Posterior vena cava (tissue), 2 donors: ENCODE results near the gene ARF1. TPM values are rescaled to one million over a fixed set of nuclear protein-coding genes. Genes with fewer than 3 reads are reported as not detected.

ENCODE experiments used
- DNase-seq: peaks from one replicate; pipeline ENCODE4 v3.0.0-alpha.2; 2020; ENCODE audit warnings: low spot score
- intact Hi-C, 2 donors: fragments of 100-400 bp; cut with DNase I; formaldehyde crosslinking; loops; one replicate each; pipeline versions ENCODE4 v1.14.1 to v1.14.2; 2022 to 2023
- total RNA-seq, 2 donors: library from RNA; stranded (reverse); fragmentation: NEBNext Ultra II Directional; extraction: Animal tissue kit (Norgen Biotek cat#: 25700); gene quantifications; one replicate each; pipeline ENCODE4 v1.2.1, GENCODE V29; 2021
- donor health status: DM: yes; HTN: yes; CAD: no.
- donor health status: DM: yes; HTN: yes; CAD: no.

The ARF1 gene
- total RNA-seq, 2 donors from 2014 or later = 300 to 342 TPM

DNA sequence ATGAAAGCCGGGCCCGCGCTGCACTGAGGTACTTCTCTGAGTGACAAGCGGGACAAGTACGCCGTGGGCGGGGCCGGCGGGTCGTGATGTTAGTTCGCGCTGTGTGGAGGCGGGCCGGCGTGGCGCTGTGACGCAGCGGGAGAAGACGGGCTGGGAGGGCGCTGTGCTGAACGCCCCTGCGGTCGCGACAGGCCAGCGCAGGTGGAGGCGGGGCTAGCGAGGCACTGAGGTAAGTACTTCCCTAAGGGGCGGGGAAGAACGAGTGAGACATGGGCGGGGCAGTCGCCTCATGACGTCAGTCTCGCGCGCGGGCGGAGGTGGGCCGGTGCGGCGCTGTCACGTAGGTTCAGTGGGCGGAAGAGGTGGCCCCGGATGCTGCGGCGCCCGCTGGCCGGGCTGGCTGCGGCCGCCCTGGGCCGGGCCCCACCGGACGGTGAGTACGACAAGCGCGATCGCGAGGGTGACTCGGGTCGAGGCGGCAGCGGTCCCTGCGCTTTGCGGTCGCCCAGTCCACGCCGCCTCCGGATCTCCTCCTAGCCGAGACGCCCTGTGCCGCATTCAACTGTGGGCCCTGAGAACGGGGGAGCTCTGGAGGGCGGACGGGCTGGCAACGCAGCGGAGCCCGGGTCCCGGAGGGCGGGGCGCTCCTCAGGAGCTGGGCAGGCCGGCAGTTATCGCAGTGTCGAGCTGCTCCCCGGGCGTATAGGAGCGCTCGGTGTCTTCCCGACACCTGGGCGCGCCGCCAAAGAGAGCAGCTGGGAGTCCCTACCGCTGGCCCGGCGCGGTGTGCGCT, 57.6 kb downstream of the ARF1 start, which contains the start of gene GUK1:
GUK1 (plus strand) TSS at position 349 of the 793 bp plus-strand sequence; CDS start at position 373, 24 bp downstream.
- peak; percentile 100 for DNase-seq
- intact Hi-C loops = no loop called here

GRCh38 chr1:228140724-228141225, 58.3 kb downstream of the ARF1 start:
- no peak for DNase-seq
- intact Hi-C loops = no loop called here

- DNase-seq = peak; percentile 87
- intact Hi-C loops = no loop called here
Measured at GRCh38 chr1:228141226-228142044, 58.9 kb downstream of the ARF1 start.

DNA sequence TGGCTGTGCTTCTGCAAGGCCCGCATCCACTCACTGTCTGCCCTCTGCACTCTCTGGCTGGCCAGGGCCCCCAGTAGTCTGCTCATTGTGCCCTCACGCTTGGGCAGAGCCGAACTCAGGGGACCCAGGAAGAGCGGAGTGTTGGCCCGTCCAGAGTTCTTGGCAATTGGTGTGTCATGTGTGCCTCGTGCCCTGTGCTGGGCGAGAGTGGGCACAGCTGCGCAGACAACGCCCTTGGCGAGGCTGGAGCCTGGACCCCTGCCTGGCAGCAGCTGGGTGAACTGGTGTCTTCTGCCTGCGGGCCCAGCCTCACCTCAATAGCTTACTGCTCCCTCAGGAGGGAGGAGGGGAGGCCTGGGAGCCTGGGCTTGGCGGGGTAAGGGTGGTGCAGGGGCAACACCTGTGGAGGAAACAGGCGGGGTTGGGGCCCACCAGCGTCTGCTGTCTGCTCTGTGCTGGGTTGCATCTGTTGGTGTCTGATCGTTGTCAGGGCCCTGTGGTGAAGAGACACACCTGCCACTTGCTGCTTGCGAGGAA, 59.7 kb downstream of the ARF1 start:
- intact Hi-C loops = no loop called here
- peak; percentile 66 for DNase-seq

DNA sequence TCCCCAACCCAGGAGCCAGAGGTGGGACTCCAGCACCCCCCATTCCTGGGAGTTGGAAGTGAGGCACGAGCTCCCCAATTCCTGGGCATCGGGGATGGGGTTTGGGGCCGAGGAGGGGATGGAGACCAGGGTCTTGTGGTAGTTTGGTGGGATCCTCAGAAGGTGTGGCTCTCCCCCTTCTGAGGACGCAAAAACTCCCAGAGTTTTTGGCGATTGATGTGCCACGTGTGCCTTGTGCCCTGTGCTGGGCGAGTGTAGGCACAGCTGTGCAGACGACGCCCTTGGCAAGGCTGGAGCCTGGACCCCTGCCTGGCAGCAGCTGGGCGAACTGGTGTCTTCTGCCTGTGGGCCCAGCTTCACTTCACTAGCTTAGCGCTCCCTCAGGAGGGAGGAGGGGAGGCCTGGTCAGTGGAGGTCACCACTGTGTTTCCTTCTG, 60.2 kb downstream of the ARF1 start:
- intact Hi-C loops = no loop called here
- peak; percentile 67 for DNase-seq

DNA sequence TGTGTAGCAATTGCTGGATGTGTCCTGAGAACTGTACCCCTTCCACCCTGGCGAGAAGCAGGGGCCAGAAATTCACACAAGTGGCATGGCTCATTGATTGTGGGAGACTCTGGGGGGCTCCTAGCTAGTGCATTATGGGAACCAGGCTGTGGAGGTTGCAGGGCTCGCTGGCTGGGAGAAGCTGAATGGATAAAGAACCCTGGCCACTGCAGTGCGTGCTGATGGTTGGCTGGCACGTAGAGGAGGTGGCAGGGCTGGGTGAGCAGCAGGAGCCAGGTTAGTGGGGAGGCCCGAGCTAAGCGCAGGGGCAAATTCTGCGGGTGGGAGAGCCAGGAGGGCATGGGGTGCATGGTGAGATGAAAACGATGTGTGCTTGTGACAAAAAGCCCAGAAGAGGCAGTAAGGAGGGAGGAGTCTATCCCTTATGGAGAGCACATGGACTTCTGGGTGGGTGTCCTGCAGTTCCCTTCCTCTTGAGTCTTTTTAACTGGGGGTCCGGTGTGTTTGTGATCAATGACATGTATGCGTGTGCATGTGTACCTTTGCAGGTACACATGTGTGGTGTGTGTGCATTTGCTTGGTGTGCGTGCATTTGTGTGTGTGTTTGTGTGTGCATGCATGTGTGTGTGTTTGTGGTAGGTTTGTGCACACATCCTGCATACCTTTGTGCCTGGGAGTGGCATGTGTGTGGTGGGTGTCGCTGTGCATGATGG, 61.1 kb downstream of the ARF1 start:
- intact Hi-C loops = no loop called here
- DNase-seq = peak; percentile 61

DNA sequence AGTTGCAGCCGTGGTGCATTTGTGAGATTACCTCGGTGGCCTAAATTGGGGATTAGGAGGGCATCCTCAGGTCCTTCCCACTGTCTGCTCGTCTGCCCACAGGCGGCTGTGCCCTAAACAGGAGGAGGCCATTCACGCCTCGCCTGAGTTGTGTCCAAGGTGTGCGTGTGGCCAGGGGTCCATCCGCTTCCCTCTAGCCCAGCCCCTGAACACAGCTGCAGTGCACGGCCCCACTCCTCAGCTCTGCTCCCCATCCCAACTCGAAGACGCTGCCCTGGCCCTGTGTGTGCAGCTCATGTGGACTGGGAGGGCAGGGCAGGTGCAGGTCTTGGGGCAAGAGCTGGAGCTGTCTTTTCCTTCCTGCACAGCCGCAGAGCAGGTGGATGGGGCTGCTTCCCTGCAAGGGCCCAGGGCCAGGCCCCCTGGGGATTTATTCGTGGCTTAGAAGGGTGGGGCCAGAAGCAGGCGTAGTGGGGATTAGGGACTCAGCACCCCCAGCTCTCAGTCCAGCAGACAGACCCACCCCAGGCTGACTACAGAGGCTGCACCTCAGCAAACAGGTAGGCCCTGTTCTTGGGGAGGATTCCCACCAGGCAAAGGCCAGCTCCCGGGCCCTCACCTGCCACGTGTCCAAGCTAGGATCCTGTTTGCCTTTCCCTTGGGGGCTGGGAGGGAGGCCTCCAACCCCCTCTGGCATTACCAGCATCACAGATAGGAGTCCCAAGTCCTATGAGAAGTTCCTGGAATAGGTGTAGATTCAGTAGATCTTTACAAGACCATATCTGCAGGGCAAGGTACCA, 61.9 kb downstream of the ARF1 start:
- intact Hi-C loops = no loop called here
- peak; percentile 68 for DNase-seq

- no peak for DNase-seq
- intact Hi-C loops = no loop called here
Measured at GRCh38 chr1:228144993-228145343, 62.5 kb downstream of the ARF1 start.

DNA sequence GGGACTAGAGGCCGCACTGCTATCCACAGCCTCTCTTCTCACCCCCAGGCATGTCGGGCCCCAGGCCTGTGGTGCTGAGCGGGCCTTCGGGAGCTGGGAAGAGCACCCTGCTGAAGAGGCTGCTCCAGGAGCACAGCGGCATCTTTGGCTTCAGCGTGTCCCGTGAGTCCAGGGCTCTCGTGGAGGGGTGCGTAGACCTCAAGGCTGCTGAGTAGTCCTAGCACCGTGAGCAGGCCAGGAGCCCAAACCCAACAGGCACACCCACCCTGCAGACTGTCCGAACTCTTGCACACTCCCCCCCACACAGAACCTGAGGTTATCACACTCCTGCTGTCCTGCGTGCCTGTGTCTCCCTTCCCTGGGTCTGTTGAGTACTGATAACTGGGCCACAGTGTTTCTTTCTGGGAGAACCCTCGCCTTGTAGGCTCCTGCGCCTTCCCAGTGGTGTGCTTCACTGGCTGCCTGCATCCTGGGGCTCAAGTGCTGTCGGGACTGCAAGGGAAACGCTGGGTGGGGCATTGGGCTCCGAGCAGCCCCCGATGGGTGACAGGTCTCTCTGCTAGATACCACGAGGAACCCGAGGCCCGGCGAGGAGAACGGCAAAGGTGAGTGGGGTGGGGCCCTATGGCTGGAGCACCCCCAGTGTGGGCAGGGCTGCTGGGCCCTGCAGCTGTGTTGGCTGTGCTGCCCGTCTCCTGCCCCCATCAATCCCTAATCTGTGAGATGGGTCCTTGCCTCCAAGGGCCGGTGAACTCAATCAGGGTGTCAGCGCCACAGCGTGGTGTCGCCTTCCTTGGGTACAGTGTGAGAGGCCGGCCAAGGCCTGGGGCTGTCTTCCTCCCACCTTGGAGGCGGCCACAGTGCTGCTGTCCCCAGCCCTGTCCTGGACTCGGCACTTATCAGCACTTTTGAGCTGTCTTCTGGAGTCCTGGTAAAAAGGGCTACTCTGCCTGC, 63.2 kb downstream of the ARF1 start:
- intact Hi-C loops = no loop called here
- DNase-seq = peak; percentile 67

GRCh38 chr1:228146417-228147150, 64.1 kb downstream of the ARF1 start:
- DNase-seq = peak; percentile 80
- intact Hi-C loops = no loop called here

DNA sequence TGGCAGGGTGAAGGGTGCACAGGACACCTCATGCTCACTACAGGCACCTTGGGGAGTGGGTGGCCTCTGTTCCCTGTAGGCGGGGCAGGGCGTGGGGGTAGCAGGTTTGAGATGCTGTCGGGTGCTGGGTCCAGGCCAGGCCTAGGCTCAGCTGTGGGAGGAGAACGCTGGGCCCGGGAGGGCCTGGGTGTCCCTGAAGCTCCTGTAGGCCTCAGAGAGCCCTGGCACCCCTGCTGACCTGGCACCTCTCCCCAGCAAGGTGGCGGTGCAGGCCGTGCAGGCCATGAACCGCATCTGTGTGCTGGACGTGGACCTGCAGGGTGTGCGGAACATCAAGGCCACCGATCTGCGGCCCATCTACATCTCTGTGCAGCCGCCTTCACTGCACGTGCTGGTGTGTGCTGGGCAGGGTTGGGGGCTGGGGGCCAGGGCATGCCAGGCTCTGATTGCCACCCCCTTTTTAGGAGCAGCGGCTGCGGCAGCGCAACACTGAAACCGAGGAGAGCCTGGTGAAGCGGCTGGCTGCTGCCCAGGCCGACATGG, 64.7 kb downstream of the ARF1 start:
- DNase-seq = no peak
- intact Hi-C loops = no loop called here

- intact Hi-C loops = no loop called here
- no peak for DNase-seq
Measured at GRCh38 chr1:228147768-228148167, 65.3 kb downstream of the ARF1 start.

DNA sequence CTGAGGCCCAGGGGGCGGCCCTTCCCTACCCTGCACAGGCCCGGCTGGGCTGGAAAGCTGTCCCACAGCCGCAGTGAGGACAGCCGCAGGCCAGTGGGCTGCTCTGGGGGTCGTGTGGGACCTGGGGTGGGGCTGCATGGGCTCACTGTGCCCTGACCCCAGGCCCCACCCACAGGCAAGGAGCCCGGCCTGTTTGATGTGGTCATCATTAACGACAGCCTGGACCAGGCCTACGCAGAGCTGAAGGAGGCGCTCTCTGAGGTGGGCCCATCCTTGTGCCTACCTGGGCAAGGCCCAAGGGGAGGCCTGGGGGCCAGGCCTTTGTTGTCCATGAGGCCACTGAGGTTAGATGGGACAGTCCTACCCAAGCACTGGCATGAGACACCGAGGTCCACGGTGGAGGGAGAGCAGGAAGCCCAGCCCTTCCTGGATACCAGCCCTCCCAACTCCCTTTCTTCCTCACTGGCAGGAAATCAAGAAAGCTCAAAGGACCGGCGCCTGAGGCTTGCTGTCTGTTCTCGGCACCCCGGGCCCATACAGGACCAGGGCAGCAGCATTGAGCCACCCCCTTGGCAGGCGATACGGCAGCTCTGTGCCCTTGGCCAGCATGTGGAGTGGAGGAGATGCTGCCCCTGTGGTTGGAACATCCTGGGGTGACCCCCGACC, 65.8 kb downstream of the ARF1 start:
- intact Hi-C loops = no loop called here
- DNase-seq = peak; percentile 73
